Measurements from ENCODE around the gene METTL3. TPM values are rescaled to one million over a fixed set of nuclear protein-coding genes. Genes with fewer than 3 reads are reported as not detected.

METTL3 gene
- total and polyA plus RNA-seq, 2 of the 4 experiments (the other 2 are of a cell fraction), result 90.6 to 109 TPM

- Histone ChIP-seq H3K27me3 (ENCODE audit: control insufficient read depth, insufficient read depth, low read length) (peaks cover 11% of the 10 kb centered on the region), H3K56ac (ENCODE audit: extremely low read depth, insufficient read depth, low read length) (no peak overlapping the region), H3K9me3 (ENCODE audit: control insufficient read depth, insufficient read depth, low read length) (no peaks in the 10 kb centered on the region), H3K18ac (ENCODE audit: low read depth, low read length) (no peak overlapping the region), H3K27ac (ENCODE audit: insufficient read depth, low read length) (no peak overlapping the region), H3K4me1 (ENCODE audit: control insufficient read depth, insufficient read depth, low read length) (peaks cover 2% of the 10 kb centered on the region), H3K79me1 (ENCODE audit: low read depth in 1 of 2, low read length in 2 of 2) (peaks cover 0 to 19% of the 10 kb centered on the region in 2 experiments; a peak in 2 of 4 replicates), H3K23ac (ENCODE audit: low read depth, low read length) (no peak overlapping the region), H2BK120ac (ENCODE audit: low read depth, low read length) (no peak overlapping the region), H2AFZ (replicated peaks; ENCODE audit: low read length, poor library complexity) (no peak overlapping the region), H3K9ac (ENCODE audit: low read depth, low read length) (no peak overlapping the region), H3K4ac (ENCODE audit: low read depth, low read length) (no peak overlapping the region), H3K4me2 (ENCODE audit: low read depth, low read length) (no peak overlapping the region), H2AK9ac (replicated peaks; ENCODE audit: low read depth, low read length, poor library complexity) (no peak overlapping the region), H4K20me1 (ENCODE audit: insufficient read depth, low read length) (no peaks in the 10 kb centered on the region), H4K91ac (ENCODE audit: insufficient read depth, low read depth, low read length) (no peak overlapping the region), H4K8ac (ENCODE audit: low read depth in 2 of 2, low read length in 2 of 2) (no peak overlapping the region), H3K36me3 (ENCODE audit: control insufficient read depth, insufficient read depth, low read length) (peaks cover 11% of the 10 kb centered on the region; the same call in 1 of the 2 replicates), H3K9me1 (ENCODE audit: insufficient read depth, low read length) (peaks cover 4% of the 10 kb centered on the region), H2BK20ac (ENCODE audit: low read depth, low read length) (no peak overlapping the region), H4K5ac (ENCODE audit: low read depth, low read length) (no peak overlapping the region), H2BK5ac (ENCODE audit: low read depth, low read length, poor library complexity, severe bottlenecking) (no peak overlapping the region), H2AK5ac (ENCODE audit: low read depth, low read length) (no peak overlapping the region), H2BK15ac (ENCODE audit: low read depth, low read length) (no peak overlapping the region), H3K4me3 (ENCODE audit: insufficient read depth, low read depth, low read length) (no peak overlapping the region), H3K14ac (replicated peaks; ENCODE audit: low read depth, low read length) (no peak overlapping the region)
- CTCF ChIA-PET, result interaction anchor here (0.9 kb wide), 1 partner anchor 10 kb away, joined by 3 read pairs; no protein-coding TSS in a partner anchor
- POLR2A ChIA-PET (ENCODE audit: unreplicated experiment), result interaction anchor here (0.6 kb wide), 1 partner anchor 33 kb away, joined by 4 read pairs; no protein-coding TSS in a partner anchor
- WGBS, 2 experiments (ENCODE audit: extremely low coverage in 2 of 2, insufficient read length in 1 of 2), result 53% methylated on average over 3 of the region's 4 CpGs; no CpG with 5 or more reads in 1 of the 2 experiments
- peak; percentile 52 for DNase-seq
- peak; percentile 8; the same call in 1 of the 2 replicates for ATAC-seq (ENCODE audit: low read depth)
- intact Hi-C loops (cut with micrococcal nuclease) (no loop called here), in situ Hi-C loops (cut with MboI; ENCODE audit: low sequenced_read_pairs) (no loop called here), dilution Hi-C loops (cut with HindIII; ENCODE audit: low sequenced_read_pairs, unreplicated experiment) (no loop called here)
- TF ChIP-seq MAFK (IDR thresholded peaks at IDR 0.05; ENCODE audit: low read depth, low read length) (no peak), CTCF (conservative IDR thresholded peaks at IDR 0.05; ENCODE audit: low read depth, low read length) (no peak), RFX5 (IDR thresholded peaks at IDR 0.05; ENCODE audit: low read depth, low read length) (no peak), CHD1 (IDR thresholded peaks at IDR 0.05; ENCODE audit: low read depth, low read length) (no peak), POLR2A (IDR thresholded peaks at IDR 0.05; ENCODE audit: low read depth, low read length) (no peak), MAZ (IDR thresholded peaks at IDR 0.05; ENCODE audit: borderline replicate concordance, low read depth, low read length) (no peak), USF2 (IDR thresholded peaks at IDR 0.05; ENCODE audit: low read depth, low read length) (no peak), NFE2L2 (IDR thresholded peaks at IDR 0.05; ENCODE audit: low read depth, low read length) (no peak), RAD21 (IDR thresholded peaks at IDR 0.05; ENCODE audit: low read length) (no peak)
- no TSS peak for BruUV-seq (replicated peaks)
Measured at GRCh38 chr14:21528381-21529348, 17.5 kb upstream of the METTL3 start.
